Activated naive CD4-positive, alpha-beta T cell treated with anti-CD3 and anti-CD28 coated beads, Interleukin-2, amount 50 U/mL, for 16 hours (primary cell): ENCODE data around the gene ACOT6.
"Not testable (repeated sequence)": the region's sequence is repeated elsewhere in the genome, so short reads cannot be mapped to it uniquely, and the experiment has no call there.

Source experiments
- DNase-seq: peaks from one replicate; pipeline ENCODE4 v3.0.0-alpha.2; 2020

Gene ACOT6

DNA sequence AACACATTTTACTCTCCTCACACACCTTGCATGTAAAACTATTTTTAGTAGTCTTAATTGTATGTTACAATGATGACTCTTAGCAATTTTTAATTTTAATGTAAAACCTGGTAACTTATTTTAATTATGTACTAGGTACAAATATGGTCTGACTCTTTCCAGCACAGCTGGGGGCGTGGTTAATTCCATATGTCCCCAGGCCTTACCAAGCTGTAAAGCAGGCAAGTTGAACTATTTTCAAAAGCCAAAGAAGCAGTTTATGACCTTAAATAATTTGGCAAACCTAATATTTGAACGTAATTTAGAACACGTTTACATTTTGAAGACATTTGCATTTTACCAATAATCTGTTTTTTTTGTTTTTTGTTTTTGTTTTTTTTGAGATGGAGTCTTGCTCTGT, 9.3 kb upstream of the ACOT6 start:
- DNase-seq, result no peak

GRCh38 chr14:73606271-73606670, 6.0 kb upstream of the ACOT6 start:
- no peak for DNase-seq

DNA sequence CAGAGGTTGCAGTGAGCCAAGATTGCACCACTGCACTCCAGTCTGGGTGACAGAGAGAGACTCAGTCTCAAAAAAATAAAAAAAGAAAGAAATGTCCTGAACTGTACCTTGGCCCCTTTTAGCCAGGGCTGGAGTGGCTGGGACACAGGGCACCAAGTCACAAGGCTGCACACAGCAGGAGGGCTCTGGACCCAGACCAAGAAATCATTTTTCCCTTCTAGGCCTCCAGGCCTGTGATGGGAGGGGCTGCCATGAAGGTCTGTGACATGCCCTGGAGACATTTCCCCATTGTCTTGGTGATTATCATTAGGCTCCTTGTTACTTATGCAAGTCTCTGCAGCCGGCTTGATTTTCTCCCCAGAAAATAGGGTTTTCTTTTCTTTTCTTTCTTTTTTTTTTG, 5.1 kb upstream of the ACOT6 start:
- DNase-seq, result no peak

DNA sequence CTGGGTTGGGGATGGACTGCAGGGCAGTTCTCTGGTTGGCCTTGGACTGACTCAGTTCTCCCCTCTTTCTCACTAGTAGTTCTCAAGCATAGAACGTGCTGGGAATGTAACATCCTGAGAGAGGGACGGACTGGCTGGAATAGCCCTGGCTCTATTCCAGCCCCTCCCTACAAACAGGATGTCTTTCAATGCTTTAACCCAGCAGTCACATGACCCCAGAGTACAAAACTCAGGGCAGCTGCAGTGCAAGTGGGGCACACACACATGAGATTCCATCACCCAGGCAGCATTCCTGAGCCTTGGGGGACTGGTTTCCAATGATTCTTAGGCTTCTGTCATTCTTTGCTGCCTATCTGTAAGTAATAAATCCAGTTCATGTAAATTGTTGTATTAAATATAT, 1.6 kb upstream of the ACOT6 start:
- DNase-seq, result no peak

DNA sequence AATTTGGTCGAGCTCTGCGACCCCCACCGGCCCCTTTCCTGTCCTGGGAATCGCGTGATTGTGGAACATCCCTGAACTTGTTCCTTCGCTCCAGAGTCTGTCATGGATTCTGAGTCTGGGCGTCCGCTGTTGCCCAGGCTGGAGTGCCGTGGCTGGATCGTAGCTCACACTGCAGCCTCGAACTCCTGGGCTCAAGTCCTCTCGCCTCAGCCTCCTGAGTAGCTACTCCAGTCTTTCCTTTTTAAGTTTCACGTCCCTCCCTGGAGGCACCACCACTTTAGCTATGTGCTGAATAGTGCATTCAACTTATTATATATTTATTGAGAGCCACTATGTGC, 698 bp downstream of the ACOT6 start:
- no peak for DNase-seq

GRCh38 chr14:73613419-73613963, 1.2 kb downstream of the ACOT6 start:
- DNase-seq, result no peak

- no peak for DNase-seq
These were observed 4.5 kb downstream of the ACOT6 start for GRCh38 chr14:73616831-73617230.

DNA sequence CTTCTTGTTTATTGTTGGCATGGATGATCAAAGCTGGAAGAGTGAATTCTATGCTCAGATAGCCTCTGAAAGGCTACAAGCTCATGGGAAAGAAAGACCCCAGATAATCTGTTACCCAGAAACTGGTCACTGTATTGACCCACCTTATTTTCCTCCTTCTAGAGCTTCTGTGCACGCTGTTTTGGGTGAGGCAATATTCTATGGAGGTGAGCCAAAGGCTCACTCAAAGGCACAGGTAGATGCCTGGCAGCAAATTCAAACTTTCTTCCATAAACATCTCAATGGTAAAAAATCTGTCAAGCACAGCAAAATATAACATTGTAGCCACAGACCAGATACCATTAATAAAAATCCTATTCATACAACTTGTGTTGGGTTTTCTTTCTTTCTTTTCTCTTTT, 7.2 kb downstream of the ACOT6 start:
- no peak for DNase-seq

- DNase-seq, result no peak
These were observed 8.0 kb downstream of the ACOT6 start for GRCh38 chr14:73620268-73620667.

DNA sequence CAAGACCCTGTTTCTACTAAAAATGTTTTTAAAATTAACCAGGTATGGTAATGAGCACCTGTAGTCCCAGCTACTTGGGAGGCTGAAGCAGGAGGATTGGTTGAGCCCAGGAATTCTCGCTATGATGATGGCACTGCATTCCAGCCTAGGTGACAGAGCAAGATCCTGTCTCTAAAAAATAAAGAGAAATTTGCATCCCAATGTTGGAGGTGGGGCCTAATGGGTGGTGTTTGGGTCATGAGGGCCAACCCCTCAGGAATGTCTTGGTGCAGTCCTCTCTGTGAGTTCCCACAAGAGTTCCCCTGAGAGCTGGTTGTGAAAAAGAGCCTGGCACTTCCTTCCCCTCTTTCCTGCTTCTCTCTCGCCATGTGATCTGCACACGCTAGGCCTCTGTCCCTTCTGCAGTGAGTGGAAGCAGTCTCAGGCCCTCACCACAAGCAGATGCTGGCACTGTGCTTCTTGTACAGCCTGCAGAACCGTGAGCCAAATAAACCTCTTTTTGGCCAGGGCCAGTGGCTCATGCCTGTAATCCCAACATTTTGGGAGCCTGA, 11.3 kb downstream of the ACOT6 start:
- no peak for DNase-seq

GRCh38 chr14:73625706-73626105, 13.4 kb downstream of the ACOT6 start:
- no peak for DNase-seq

DNA sequence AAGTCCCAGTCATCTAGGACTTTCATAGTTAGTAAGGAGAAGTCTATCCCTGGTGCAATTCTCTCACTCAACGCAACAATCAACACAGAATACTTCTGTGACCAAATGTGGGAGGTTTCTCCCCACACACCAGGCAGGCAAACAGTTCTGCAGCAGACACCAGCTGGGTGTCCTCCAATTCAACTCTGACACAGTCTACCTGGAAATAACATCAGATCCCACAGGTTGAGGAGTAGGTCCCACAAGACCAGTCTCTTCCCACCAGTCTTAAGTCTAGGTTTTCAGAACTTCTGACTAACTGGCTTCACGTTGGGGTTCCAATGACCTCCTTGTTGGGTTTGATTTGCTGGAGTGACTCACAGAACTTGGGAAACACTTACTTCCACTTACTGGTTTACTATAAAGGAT, 14.8 kb downstream of the ACOT6 start:
- no peak for DNase-seq

- no peak for DNase-seq
These were observed 17.9 kb downstream of the ACOT6 start for GRCh38 chr14:73630009-73630780.

DNA sequence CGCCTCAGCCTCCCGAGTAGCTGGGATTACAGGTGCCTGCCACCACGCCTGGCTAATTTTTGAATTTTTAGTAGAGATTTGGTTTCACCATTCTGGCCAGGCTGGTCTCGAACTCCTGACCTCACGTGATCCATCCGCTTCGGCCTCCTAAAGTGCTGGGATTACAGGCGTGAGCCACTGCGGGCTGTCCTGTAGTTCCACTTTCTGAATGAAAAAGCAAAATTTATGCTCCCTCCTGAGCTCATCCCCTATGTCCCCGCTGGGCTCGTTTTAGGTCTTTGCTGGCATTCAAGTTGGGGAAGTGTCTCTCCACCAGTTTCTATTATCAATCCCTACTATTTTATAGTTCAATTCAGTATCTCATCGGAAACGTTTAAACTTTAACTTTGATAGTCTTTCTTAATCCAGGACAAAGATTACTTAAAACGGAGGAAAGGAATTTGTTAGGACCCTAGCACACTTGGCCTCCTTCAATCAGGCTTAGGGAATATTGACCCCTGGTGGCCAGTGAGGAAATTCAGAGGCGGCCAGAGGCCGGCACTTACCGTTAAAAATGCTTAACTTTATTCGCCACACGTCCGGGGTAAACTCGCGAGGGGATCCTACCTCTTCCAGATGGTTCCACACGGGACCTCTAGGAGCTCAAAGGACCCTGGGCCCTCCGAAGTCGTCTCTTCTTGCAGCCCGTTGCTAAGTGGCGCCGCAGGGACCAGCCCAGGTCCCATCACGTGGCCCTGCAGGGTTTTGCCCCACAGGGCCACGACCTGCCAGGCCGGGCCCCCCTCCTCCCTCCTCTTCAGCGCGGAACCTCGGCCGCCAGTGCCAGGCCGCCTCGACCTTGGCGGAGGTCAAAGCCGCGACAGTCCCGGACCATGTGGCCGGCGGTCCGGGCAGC, 21.0 kb downstream of the ACOT6 start:
- DNase-seq, result peak; percentile 59

GRCh38 chr14:73634011-73634833, 21.9 kb downstream of the ACOT6 start:
- no peak for DNase-seq

GRCh38 chr14:73636355-73636754, 24.0 kb downstream of the ACOT6 start:
- not testable (repeated sequence) for DNase-seq

- DNase-seq, result no peak
These were observed 25.5 kb downstream of the ACOT6 start for GRCh38 chr14:73637830-73638229.

GRCh38 chr14:73640796-73641365, 28.6 kb downstream of the ACOT6 start:
- no peak for DNase-seq

GRCh38 chr14:73644531-73645247, 32.4 kb downstream of the ACOT6 start, which contains the start of gene DNAL1:
Gene DNAL1 (plus strand): TSS chr14:73644986. CDS start chr14:73645040, 54 bp downstream.
- peak; percentile 90 for DNase-seq

DNA sequence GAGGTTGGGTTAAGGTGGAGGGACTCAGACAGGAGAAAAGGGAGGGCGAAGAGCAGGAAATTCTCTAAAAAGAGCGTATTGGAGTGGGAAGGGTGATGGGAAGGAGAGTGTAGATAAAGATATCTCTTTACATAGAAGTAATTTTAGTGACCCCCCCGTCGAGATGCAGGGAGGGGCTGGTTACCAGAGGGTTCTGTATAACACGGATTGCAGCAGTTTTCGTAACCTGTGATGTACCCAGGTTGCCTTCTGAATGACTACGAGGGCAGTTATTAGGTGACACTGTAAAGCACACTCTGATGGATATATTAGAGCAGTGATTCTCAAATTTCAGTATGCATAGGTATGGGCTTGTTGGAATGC, 32.9 kb downstream of the ACOT6 start:
- no peak for DNase-seq

GRCh38 chr14:73651005-73651404, 38.7 kb downstream of the ACOT6 start:
- no peak for DNase-seq

DNA sequence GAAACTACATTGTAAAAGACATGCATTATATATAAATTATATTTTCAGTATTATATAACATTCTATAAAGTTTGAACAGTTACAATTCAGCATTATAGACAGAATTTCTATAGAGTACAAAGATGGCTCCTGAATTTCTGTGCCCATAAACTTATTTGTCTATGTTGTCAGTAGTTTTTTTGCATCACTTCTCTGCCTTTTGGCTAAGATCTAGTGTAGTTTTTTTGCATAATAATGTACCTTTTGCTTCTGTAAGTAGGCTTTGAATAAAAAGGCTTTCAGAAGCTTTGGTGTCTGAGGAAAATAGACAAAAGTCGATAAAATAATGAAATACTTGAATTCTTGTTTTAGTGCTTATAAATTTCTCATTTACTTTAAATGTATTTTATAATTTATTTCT, 43.5 kb downstream of the ACOT6 start:
- DNase-seq, result no peak
